Pulmonary artery endothelial cell (primary cell): ENCODE data around the gene SSTR4. TPM values are rescaled to one million over a fixed set of nuclear protein-coding genes. Genes with fewer than 3 reads are reported as not detected.
"Not testable (repeated sequence)": the region's sequence is repeated elsewhere in the genome, so short reads cannot be mapped to it uniquely, and the experiment has no call there.

ENCODE experiments used
- DNase-seq: peaks from one replicate; pipeline ENCODE4 v3.0.0-alpha.2; 2011; ENCODE audit warnings: low read depth, low spot score
- total RNA-seq: library from RNA; depleted of rRNA; stranded (reverse); fragments of >200 nt; gene quantifications from 2 replicates; pipeline ENCODE4 v1.2.3, GENCODE V29; 2014

Gene SSTR4
- total RNA-seq, 1 donor from 2014 or later: not detected

DNA sequence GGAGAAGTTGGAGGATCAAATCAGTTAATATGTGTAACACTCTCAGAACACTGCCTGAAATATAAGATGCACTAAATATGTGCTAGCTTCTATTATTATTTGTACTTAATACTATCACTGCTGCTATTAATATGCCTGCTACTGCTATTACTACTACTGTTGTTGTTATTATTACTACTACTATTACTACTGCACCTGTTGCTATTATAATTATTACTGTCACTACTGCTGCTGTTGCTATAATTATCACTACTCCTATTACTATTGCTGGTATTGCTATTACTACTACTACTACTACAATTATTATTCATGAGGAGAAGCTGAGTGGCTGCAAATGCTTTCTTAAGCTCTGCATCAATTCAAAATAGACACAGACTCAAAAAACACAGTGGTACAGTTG is 16.7 kb upstream of the SSTR4 start:
- no peak for DNase-seq

DNA sequence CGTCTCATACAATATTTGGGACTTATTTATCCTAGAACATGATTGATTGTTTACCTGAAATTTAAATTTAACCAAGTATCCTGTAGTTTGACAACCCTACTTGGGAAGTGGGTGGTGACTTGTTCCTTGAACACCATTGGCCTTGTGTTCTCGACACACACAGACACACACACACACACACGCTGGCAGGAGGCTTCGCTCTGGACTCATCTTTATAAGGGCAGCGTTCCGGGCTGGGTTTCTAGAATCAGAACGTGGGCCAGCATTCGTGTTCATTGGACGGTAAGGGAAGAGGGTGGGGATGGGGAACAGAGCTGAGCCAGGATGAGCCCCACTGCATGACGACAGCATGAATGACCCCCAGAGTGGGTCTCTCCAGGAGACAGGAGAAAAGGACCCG is 16.2 kb upstream of the SSTR4 start:
- DNase-seq: no peak

DNA sequence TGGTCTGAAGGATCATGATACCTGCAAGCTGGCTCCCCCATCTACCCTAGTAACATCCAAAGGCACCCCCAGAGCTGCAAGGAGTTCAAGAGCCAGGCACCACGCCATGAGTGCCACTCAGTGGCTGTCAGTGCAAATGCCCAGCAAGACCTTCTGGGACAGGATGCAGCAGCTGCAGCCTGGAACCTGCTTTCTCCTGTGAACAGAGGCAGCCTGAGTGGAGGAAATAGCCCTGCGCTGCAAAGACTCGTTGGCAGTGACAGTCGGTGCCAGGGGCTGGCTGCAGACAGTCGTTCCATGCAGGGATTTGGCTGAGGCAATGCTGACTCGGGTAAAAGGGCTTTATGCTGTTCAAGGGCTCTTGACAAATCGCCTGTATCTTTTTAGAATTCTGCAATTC is 15.7 kb upstream of the SSTR4 start:
- DNase-seq: no peak

DNA sequence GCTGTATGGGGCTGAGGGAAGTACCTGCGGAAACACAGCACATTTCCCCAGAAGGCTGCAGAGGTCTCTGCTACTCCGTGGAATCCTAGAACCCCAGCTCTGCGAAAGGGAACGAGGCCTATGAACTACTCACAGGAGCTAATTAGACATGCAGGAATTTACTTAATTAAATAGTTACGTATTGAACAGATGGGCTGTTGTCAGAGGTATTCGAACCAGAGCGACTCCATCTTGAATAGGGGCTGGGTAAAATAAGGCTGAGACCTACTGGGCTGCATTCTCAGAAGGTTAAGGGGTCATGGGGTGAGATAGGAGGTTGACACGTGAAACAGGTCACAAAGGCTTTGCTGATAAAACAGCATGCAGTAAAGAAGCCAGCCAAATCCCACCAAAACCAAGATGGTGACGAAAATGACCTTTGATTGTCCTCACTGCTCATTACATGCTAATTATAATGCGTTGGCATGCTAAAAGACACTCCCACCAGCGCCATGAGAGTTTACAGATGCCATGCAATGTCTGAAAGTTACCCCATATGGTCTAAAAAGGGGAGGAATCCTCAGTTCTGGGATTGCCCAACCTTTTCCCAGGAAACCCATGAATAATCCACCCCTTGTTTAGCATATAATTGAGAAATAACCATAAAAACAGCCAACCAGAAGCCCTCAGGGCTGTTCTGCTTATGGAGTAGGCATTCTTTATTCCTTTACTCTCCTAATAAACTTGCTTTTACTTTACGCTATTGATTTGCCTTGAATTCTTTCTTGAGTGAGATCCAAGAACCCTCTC is 14.7 kb upstream of the SSTR4 start:
- no peak for DNase-seq

DNA sequence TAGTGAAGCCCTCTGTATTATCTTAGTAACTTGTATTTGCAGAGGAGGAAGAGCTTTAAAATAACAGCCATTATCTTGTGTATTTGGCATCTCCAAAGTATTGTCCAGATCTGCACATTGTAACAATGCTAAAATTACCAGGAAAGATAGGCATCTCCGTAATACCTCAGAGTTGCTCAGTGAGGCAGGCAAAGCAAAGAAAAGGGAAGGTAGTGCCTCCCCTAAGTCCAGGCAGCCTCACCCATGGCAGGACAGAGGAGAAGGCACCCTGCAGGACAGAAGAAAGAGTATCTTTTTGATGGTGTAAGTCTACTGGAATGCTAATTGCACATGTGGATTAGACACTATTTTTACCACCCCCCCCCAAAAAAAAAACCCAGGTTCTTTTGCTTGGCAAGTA is 13.6 kb upstream of the SSTR4 start:
- no peak for DNase-seq

DNA sequence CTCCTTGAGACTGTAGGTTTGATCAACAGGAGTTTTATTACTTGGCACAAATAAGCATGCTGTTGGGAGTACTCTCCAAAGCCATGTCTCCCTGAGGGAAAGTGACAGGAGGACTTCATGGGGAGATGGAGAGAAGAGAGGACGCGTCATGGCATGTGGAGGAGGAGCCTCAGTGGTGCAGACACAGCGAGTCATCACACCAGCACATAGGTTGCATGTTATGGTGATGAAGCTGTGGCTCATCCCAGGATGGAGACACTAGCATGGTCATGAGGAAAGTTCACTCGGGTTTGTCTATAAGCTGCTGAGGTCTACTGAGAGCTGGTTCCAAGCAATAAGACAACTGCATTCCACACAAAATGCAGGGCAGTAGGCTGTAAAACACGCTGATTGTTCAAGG is 13.2 kb upstream of the SSTR4 start:
- no peak for DNase-seq

DNA sequence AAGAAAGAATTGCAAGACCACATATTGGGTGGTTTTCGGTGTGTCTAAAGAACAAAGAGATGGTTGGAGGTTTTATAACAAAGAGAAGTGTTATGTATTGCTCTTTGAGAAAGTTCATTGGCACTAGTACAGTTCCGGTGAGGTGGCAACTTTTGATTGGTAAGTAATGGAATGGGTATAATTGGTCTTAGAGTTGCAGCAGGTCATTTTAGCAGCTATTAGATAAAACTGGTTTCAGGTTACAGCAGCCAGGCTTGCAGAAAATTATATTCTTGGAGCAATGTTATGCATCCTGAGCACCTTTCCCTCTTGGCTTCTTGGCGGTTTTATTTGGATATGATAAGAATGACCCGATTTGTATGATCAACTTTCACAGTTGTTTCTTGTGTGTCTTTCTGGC is 12.3 kb upstream of the SSTR4 start:
- no peak for DNase-seq

DNA sequence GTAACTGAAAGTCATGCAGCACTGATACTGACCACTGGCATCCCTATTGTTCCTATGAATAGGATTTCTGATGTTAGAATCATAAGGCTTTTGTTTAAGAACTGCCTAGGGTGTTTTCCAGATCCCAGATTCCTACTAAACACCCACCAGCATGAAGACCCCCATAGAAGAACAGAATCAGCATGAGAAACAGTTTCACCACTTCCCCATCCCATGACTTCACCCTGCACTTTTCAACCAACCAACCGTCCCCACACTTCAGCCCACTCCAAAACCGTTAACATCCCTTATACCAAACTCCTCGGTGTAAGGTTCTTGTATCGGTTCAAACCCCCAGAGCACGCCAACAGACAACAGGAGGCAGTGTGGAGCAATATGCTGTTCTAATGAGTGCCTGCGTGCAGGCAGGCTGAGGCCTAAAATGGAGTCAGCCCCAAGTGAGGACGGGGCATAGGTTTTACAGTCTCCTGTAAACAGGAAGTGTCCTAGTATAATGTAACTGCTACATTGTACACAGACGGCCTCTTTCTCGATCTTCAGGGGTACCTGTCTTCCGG is 11.4 kb upstream of the SSTR4 start:
- DNase-seq: no peak

DNA sequence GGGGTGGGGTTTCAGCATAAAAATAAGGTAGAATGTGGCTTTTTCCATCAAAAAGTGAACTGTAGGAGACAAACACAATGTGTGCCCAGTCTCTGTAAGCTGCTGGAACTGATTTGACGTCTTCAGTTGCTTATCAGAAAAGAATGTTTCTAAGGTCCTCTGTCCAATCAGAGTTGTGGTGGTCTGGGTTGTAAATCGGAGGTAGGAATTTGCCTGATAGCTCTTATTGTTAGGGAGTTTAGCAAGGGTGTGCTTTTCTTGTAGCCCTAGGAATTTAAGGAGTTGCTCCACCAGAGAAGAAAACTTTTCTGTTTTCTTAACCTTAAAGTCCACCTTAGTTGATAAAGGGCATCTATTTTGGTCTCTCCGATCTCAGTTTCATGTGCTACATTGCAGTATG is 10.4 kb upstream of the SSTR4 start:
- no peak for DNase-seq

DNA sequence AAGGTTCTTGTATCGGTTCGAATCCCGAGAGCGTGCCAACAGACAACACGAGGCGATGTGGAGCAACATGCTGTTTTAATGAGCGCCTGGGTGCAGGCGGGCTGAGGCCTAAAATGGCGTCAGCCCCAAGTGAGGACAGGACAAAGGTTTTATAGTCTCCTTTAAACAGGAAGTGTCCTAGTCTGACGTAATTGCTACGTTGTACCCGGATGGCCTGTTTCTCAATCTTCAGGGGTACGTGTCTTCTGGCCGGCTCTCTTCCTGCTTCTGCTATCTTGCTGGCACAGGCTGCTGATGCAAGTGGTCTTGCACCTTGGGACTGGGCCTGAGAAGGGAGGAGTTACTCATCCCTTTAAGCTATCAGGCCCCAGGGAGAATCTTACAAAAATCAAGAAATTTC is 9.6 kb upstream of the SSTR4 start:
- not testable (repeated sequence) for DNase-seq

DNA sequence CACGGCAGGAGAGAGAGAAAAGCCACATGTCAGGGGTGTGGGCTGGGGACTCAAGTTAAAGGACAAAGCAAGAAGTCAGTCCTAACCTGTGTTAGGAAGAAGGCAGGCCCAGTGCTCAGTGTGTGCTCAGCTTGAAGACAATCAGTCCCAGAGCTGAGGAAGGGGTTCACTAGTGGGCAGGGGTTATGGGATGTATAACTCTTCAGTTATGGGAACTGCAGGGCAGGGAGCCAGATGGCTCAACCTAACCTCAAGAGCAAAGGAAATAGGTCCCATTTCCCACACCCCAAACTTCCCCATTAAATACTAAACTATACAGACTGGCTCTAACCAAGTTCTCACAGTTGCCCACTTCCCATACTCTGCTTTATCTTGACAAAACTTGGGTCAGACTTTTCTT is 7.4 kb upstream of the SSTR4 start:
- no peak for DNase-seq

DNA sequence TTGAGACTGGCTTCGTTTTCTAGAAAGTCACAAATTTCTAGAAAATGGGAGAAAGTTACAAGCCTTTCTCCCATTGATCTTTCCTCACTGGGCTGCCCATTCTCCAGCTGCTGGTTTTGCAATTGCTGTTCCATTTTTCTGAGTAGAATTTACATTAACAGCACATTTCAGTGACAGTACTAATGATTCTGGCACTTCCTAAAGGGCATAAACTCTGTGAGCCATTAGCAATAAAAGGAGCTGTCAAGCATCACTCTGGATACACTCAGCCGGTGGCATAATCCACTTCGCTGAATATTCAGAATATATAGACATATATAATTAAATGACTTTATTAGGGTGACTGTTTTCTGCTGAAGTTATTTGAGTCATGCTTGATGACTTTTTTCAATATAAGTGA is 6.7 kb upstream of the SSTR4 start:
- no peak for DNase-seq

DNA sequence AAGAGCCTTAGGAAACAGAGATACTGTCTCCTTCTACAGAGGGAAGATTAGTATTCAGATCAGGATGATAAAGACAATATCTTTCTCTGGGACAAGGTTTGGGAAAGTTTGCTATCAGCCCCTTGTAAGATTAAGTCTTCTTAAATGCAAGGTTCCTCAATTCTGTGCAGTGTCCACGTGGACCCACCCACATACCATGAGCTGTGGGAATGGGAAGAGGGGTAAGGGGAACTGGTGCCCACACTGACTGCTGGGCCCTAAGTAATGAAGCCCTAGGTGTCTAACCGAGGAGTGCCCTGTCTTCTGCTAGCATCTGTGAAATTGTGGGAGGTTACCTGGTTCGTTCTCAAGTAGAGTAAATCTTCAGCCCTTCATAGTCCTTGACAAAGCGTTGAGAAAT is 5.8 kb upstream of the SSTR4 start:
- no peak for DNase-seq

DNA sequence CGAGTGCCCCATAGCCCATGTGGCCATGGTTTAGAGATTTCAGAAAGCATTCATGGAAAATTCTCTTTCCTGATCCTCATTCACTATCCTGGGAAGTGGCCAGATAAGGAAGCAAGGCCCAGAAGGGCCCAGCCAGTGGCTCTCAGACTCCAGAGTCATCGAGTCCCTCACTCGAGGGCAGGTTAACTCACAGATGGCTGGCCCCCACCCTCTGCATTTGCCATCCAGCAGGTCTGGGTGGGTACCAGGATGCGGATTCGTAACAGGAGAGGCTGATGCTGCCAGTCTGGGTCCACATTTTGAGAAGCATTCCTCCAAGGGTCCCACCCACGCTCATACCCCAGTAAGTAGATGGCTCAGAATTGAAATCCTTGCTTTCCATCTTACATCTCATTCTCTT is 3.8 kb upstream of the SSTR4 start:
- DNase-seq: no peak

DNA sequence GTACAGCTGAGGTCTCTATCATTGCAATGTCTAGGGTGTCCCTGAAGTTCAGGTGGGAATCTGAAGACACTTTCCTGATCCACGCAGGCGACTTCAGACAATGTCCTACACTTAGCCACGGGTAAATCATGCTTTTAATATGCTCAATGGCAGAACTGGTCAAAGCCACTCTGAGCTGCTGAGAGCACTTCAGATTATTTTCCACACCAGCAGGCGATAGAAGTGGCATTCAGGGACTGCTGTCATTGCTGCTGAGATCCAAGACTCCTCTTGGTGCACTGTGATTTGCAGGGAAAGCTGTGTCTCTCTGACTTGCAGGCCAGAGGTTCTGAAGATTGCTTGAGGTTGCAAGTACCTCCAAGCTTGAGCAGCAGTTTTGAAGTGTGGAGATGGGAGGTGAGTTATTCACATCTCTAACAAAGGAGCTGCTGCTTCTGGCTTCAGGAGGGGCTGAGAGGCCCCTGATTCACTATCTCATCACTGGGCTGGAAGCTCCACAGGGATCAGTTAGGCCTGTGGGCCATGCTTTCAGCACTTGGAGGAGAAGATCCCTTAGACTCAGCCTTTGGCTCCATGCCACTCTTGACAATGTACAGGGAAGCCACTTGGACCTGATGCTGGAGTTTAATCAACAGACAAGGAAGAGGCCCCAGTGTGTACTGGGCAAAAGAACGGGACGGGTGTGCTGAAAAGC is 2.9 kb upstream of the SSTR4 start:
- no peak for DNase-seq

DNA sequence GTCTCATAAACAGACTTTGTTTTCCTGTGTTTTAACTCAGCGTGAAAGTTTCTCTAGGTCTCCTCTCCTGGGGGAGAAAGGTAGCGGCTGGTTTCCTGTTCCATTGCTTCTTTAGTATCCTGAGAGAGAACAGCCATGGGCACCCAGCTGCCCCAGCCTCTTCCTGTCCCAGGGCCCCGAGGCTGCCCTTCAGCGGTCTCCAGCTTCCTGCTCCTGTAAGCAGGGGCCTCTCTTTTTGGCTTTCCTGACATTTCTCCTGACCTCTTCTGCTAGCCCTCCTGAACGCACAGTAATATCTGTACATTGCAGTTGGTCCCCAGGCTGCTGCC is 2.4 kb upstream of the SSTR4 start:
- DNase-seq: no peak

DNA sequence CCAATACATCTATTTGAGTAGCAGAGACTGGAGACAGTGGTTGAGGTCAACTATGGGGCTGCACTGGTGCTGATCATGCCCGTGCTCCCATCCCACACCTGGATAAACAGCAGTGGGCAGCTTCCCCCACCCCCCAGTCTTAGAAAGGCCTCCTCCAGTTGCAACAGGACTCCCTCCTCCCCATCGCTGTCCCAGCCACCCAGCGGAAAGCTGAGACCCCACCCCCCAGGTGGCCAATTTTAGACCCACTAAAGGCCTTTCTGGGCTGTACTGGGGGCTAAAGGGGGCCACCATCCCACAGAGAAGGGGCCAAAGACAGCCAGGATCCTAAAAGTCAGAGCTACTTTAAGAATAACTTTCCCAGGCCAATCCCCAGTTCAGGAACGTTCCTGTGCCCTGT is 1.2 kb upstream of the SSTR4 start:
- no peak for DNase-seq

DNA sequence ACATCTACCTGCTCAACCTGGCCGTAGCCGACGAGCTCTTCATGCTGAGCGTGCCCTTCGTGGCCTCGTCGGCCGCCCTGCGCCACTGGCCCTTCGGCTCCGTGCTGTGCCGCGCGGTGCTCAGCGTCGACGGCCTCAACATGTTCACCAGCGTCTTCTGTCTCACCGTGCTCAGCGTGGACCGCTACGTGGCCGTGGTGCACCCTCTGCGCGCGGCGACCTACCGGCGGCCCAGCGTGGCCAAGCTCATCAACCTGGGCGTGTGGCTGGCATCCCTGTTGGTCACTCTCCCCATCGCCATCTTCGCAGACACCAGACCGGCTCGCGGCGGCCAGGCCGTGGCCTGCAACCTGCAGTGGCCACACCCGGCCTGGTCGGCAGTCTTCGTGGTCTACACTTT is 619 bp downstream of the SSTR4 start:
- DNase-seq: no peak

DNA sequence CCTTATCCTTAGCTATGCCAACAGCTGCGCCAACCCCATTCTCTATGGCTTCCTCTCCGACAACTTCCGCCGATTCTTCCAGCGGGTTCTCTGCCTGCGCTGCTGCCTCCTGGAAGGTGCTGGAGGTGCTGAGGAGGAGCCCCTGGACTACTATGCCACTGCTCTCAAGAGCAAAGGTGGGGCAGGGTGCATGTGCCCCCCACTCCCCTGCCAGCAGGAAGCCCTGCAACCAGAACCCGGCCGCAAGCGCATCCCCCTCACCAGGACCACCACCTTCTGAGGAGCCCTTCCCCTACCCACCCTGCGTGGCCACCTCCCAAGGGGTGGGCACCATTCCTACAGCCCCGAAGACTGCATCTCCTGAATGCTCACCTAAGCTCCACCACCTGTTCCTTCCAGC is 1.3 kb downstream of the SSTR4 start:
- no peak for DNase-seq

DNA sequence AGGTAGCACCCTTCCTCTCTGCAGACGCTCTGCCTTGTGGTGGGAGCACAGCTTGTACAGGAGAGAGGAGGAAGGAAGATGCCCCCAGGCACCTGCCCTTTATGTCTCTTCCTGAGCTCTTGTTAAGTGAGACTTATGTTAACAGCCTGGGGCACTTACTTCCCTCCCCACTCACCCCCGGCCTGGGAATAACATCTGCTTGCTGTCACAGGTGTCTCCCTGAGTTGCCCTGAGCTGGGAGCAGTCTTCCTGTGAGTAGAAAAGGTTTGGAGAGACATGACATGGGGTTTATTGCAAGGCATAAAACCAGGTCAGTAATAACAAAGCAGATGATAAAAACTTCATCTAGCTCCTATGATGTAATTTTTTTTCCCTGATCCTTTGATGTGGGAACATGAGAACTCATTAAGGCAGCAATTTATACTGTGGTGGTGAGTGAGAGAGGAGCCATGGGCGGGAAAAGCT is 1.9 kb downstream of the SSTR4 start:
- DNase-seq: no peak

DNA sequence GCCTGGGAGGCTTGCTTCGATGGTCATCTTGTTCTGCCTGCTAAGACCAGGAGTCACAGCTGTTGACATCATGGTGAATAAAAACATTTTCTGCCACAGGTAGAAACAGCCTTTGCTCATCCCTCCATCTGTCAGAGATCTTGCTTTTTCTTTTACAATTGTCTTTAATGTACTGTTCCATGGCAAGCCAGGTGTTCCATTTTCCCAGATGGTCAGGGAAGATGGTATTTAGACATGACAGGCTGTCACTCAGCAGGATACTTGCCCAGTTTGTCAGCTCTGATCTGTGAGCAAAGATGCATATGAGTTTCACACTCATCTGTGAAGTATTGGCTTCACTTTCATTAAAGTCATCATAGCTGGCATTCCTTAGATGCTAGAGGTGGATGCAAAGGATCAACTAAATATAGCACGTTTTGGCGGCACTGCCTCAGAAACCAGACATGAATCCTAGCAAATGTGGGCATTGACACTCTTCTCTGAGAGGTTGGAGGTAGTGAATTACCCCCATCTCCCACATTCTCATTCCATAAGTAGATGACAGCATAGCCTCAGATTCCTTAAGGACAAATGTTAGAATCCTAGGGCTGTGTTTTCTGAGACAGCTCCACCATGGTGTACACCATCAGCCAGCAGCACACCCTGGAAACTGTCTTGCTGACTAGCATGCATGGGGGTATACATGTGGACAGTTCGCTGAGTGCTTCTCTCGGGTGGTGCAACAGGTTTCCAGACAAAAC is 4.2 kb downstream of the SSTR4 start:
- DNase-seq: no peak

DNA sequence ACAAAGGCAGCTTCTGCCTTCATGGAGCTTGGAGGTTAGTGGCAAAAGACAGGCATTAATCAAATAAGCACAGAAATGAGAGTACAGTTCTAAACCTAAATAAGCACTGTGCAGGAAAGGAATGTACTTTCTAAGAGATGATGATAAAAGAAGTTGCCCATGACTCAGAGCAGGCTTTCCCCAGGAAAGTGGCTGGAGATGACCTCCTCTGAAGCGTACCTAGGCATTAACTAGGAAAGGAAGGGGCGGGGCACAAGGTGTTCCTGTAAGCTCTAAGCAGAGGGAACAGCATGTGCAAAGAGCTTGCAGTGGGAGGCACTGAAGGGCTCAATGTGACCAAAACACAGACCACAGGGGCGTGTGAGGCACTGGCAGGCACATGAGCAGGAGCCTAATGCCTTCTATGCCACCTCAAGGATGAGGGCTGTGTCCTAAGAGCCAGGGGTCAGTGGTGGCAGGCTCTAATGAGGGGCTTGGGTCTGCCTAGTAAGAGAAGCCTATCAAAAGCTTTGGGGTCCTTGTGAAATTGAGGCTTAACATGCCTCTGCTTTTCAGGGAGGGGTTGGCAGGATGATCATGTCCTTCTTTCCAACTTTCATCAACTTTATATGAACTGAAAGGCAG is 4.9 kb downstream of the SSTR4 start:
- DNase-seq: no peak
